Panc1 (cell line): Measurements from ENCODE around the gene LACRT. TPM values are rescaled to one million over a fixed set of nuclear protein-coding genes. Genes with fewer than 3 reads are reported as not detected.

Experiments used
- ATAC-seq: fragments of 200-7000 bp; cut with Tn5 transposase; 2 replicates; pipeline ENCODE4 v1.9.1; 2020; ENCODE audit warnings: mild to moderate bottlenecking, moderate library complexity
- BruUV-seq: library from RNA; stranded (reverse); fragments of 400-500 nt; replicated peaks from 2 replicates; lab custom pipeline; 2021; lab: Mats Ljungman, UMichigan
- CTCF ChIA-PET: fragments of 300-600 bp; sonication (Branson Sonifier 250); formaldehyde crosslinking; loops from one replicate; lab custom pipeline; 2022; ENCODE audit warnings: antibody characterized with exemption; lab: Charles Lee
- POLR2A ChIA-PET: fragments of 300-600 bp; sonication (Branson Sonifier 250); formaldehyde crosslinking; loops from one replicate; lab custom pipeline; 2022; ENCODE audit warnings: antibody characterized with exemption; lab: Charles Lee
- DNase-seq: peaks from one replicate; pipeline ENCODE4 v3.0.0-alpha.2; 2010; ENCODE audit warnings: low read depth, low spot score
- H3K27ac ChIP-seq: 2 replicates; pipeline ENCODE4 v1.5.1; 2011; ENCODE audit warnings: mild to moderate bottlenecking, low read length, inconsistent platforms
- H3K27me3 ChIP-seq: fragments of 200-500 bp; sonication (Bioruptor generic); 2 replicates; pipeline ENCODE4 v1.6.0; 2014; ENCODE audit warnings: low read length, inconsistent platforms; ENCODE audit not compliant: control insufficient read depth, insufficient read depth
- H3K36me3 ChIP-seq: fragments of 200-500 bp; sonication (Bioruptor generic); 2 replicates; pipeline ENCODE4 v1.5.1; 2014; ENCODE audit warnings: inconsistent platforms, mild to moderate bottlenecking, low read length, moderate library complexity; ENCODE audit not compliant: control insufficient read depth, insufficient read depth
- H3K4me1 ChIP-seq: 2 replicates; pipeline ENCODE4 v1.5.1; 2011; ENCODE audit warnings: inconsistent platforms, mild to moderate bottlenecking, low read length, moderate library complexity; ENCODE audit not compliant: control insufficient read depth, insufficient read depth
- H3K4me3 ChIP-seq, 2 experiments: 2 replicates each; pipeline ENCODE4 v1.5.1; 2011 to 2012; ENCODE audit warnings: low read depth in 2 of 2, low read length in 2 of 2, mild to moderate bottlenecking in 2 of 2, inconsistent platforms in 1 of 2, moderate library complexity in 1 of 2
- H3K9me3 ChIP-seq: fragments of 200-500 bp; sonication (Bioruptor generic); 2 replicates; pipeline ENCODE4 v1.5.1; 2014; ENCODE audit warnings: low read depth, mild to moderate bottlenecking, inconsistent platforms, low read length, moderate library complexity; ENCODE audit not compliant: control insufficient read depth, insufficient read depth
- CTCF ChIP-seq: fragments of 450-650 bp; IDR thresholded peaks from 2 replicates; pipeline ENCODE4 v1.5.1; 2017; ENCODE audit warnings: mild to moderate bottlenecking
- POLR2AphosphoS5 ChIP-seq: IDR thresholded peaks from 2 replicates; pipeline ENCODE4 v1.6.1; 2012; ENCODE audit warnings: mild to moderate bottlenecking, low read depth, low read length, moderate library complexity
- REST ChIP-seq, 2 experiments: IDR thresholded peaks; 2 replicates each; pipeline ENCODE4 v1.6.1; 2011 to 2012; ENCODE audit warnings: low read depth in 2 of 2, control low read depth in 1 of 2, low read length in 1 of 2, mild to moderate bottlenecking in 1 of 2, moderate library complexity in 1 of 2; ENCODE audit not compliant: insufficient read depth in 1 of 2
- SIN3A ChIP-seq: IDR thresholded peaks from 2 replicates; pipeline ENCODE4 v1.6.1; 2012; ENCODE audit warnings: low read depth, mild to moderate bottlenecking, low read length, moderate library complexity, borderline replicate concordance; ENCODE audit not compliant: insufficient read depth
- TCF7L2 ChIP-seq: IDR thresholded peaks from 2 replicates; pipeline ENCODE4 v1.6.1; 2011; ENCODE audit warnings: mild to moderate bottlenecking, low read depth, low read length, inconsistent platforms
- in situ Hi-C: cut with HindIII; loops from 2 replicates; pipeline ENCODE4 v1.10.0; 2016; ENCODE audit warnings: low sequenced_read_pairs, low pct_unique_long_range_greater_than_20kb
- intact Hi-C: fragments of 100-400 bp; cut with micrococcal nuclease; formaldehyde crosslinking; loops from one replicate; pipeline ENCODE4 v1.10.0; 2022; ENCODE audit not compliant: unreplicated experiment
- total RNA-seq: library from RNA; stranded (reverse); gene quantifications from one replicate; pipeline ENCODE4 v1.2.1, GENCODE V29; 2021; ENCODE audit not compliant: unreplicated experiment

Gene LACRT
- total RNA-seq, 1 experiment from 2014 or later, result not detected

GRCh38 chr12:54631551-54631950, 3.1 kb downstream of the LACRT start:
- no peak for ATAC-seq

GRCh38 chr12:54629925-54630324, 4.8 kb downstream of the LACRT start:
- H3K4me1 ChIP-seq, result no peaks in the 10 kb centered on the region
- no peaks in the 10 kb centered on the region for H3K9me3 ChIP-seq
- ChIA-PET POLR2A (no interaction called here), CTCF (interaction anchor here (0.5 kb wide), 1 partner anchor 305 kb away, joined by 4 read pairs; the partner anchor contains the start of gene COPZ1)
- H3K27me3 ChIP-seq, result no peaks in the 10 kb centered on the region
- ATAC-seq (no peak), DNase-seq (no peak)
- BruUV-seq, result no TSS peak
- intact Hi-C loops, result no loop called here
- TF ChIP-seq POLR2AphosphoS5 (no peak), CTCF (no peak)
- no peak overlapping the region for H3K27ac ChIP-seq
- H3K4me3 ChIP-seq, result no peak overlapping the region
- in situ Hi-C loops, result no loop called here
- no peaks in the 10 kb centered on the region for H3K36me3 ChIP-seq

More at GRCh38 chr12:54631551-54631950, 3.1 kb downstream of the LACRT start:
- Histone ChIP-seq H3K4me3 (no peak overlapping the region), H3K27me3 (no peaks in the 10 kb centered on the region), H3K36me3 (no peaks in the 10 kb centered on the region), H3K27ac (no peak overlapping the region), H3K9me3 (no peaks in the 10 kb centered on the region), H3K4me1 (no peaks in the 10 kb centered on the region)
- TF ChIP-seq SIN3A (no peak), TCF7L2 (no peak), CTCF (no peak), REST (IDR thresholded peaks at IDR 0.05; ENCODE audit: insufficient read depth in 1 of 2, low read depth in 2 of 2, low read length in 1 of 2) (no peak), POLR2AphosphoS5 (no peak)
- ChIA-PET CTCF (no interaction called here), POLR2A (no interaction called here)
- intact Hi-C loops (no loop called here), in situ Hi-C loops (no loop called here)
- BruUV-seq, result no TSS peak
- DNase-seq, result no peak
